Kidney (tissue), 14 donors: ENCODE measurements around the gene TCF25. TPM values are rescaled to one million over a fixed set of nuclear protein-coding genes. Genes with fewer than 3 reads are reported as not detected.

Experiments used
- DNase-seq, 5 donors: peaks; one replicate each; pipeline ENCODE4 v3.0.0-alpha.2; 2013 to 2020
- FAIRE-seq: peaks from 2 replicates; lab custom pipeline; 2012; peaks lifted over from hg19 to GRCh38; lab: Jason Lieb, UNC
- H3K27ac ChIP-seq, 2 donors: one replicate each; pipeline ENCODE4 v1.7.0; 2013; ENCODE audit warnings: low read depth in 2 of 2, low read length in 2 of 2, inconsistent platforms in 1 of 2
- H3K27me3 ChIP-seq: one replicate; pipeline ENCODE4 v1.7.1; 2013; ENCODE audit warnings: low read length, inconsistent platforms; ENCODE audit not compliant: control insufficient read depth, insufficient read depth
- H3K36me3 ChIP-seq, 3 donors: one replicate each; pipeline versions ENCODE4 v1.7.0 to v1.7.1; 2013; ENCODE audit warnings: low read length in 3 of 3, control low read depth in 1 of 3, inconsistent platforms in 1 of 3; ENCODE audit not compliant: insufficient read depth in 3 of 3, control insufficient read depth in 2 of 3
- H3K4me1 ChIP-seq, 3 donors: one replicate each; pipeline versions ENCODE4 v1.7.0 to v1.7.1; 2013; ENCODE audit warnings: low read length in 3 of 3, inconsistent platforms in 1 of 3, low read depth in 1 of 3; ENCODE audit not compliant: control insufficient read depth in 2 of 3, insufficient read depth in 2 of 3
- H3K4me3 ChIP-seq, 3 donors: one replicate each; pipeline versions ENCODE4 v1.7.0 to v1.8.1; 2013; ENCODE audit warnings: low read length in 3 of 3, control low read depth in 1 of 3, inconsistent platforms in 1 of 3
- H3K9ac ChIP-seq, 3 donors: one replicate each; pipeline versions ENCODE4 v1.7.0 to v1.7.1; 2013; ENCODE audit warnings: low read length in 3 of 3, control low read depth in 1 of 3, inconsistent platforms in 1 of 3
- H3K9me3 ChIP-seq, 3 donors: one replicate each; pipeline versions ENCODE4 v1.7.0 to v1.7.1; 2013; ENCODE audit warnings: low read length in 3 of 3, control low read depth in 1 of 3, inconsistent platforms in 1 of 3; ENCODE audit not compliant: control insufficient read depth in 2 of 3, insufficient read depth in 1 of 3
- CTCF ChIP-seq: IDR thresholded peaks from 3 replicates; pipeline ENCODE4 v1.5.1; 2012; ENCODE audit warnings: mild to moderate bottlenecking, moderate library complexity, borderline replicate concordance; ENCODE audit not compliant: insufficient read depth; ENCODE audit errors: extremely low read depth
- intact Hi-C: fragments of 100-400 bp; cut with DNase I; formaldehyde crosslinking; loops from one replicate; pipeline ENCODE4 v1.11.1; 2022
- polyA plus RNA-seq: library from polyadenylated mRNA; stranded (reverse); fragments of 350-450 nt; fragmentation: Illumina TruSeq; extraction: RNeasy Lipid Tissue Mini Kit (QIAGEN cat#74804); gene quantifications from one replicate; pipeline ENCODE4 v1.2.3, GENCODE V29; 2014; ENCODE audit warnings: low read depth, low replicate concordance; ENCODE audit not compliant: insufficient read depth
- total RNA-seq: library from RNA; stranded (reverse); fragmentation: NEBNext Ultra II Directional; extraction: Animal tissue kit (Norgen Biotek cat#: 25700); gene quantifications from one replicate; pipeline ENCODE4 v1.2.1, GENCODE V29; 2021
- donor health status: control.
- donor health status: control.
- donor health status: control.
- donor health status: control.
- donor health status: control.
- donor health status: DM: yes; HTN: yes; CAD: no.
- donor health status: Normal renal cell carcinoma (clear cell type).

TCF25 gene
- total and polyA plus RNA-seq, 2 donors from 2014 or later = 157 to 209 TPM

GRCh38 chr16:89899879-89900481, 26.6 kb downstream of the TCF25 start:
- Histone ChIP-seq H3K9me3 (no peaks in the 10 kb centered on the region), H3K27ac (no peak overlapping the region), H3K9ac (no peak overlapping the region), H3K4me3 (no peak overlapping the region), H3K4me1 (no peaks in the 10 kb centered on the region), H3K36me3 (peaks cover 7 to 34% (median 31%) of the 10 kb centered on the region in 3 donors), H3K27me3 (no peaks in the 10 kb centered on the region)
- intact Hi-C loops = no loop called here
- FAIRE-seq (no peak), DNase-seq (no peak)
- TF ChIP-seq CTCF = no peak

- no peak overlapping the region for H3K9ac ChIP-seq
- DNase-seq (no peak), FAIRE-seq (no peak)
- H3K27me3 ChIP-seq = no peaks in the 10 kb centered on the region
- H3K36me3 ChIP-seq = peaks cover 4 to 31% (median 25%) of the 10 kb centered on the region in 3 donors
- no peaks in the 10 kb centered on the region for H3K4me1 ChIP-seq
- no peak for TF ChIP-seq CTCF
- no peaks in the 10 kb centered on the region for H3K9me3 ChIP-seq
- intact Hi-C loops = no loop called here
- no peak overlapping the region for H3K27ac ChIP-seq
- H3K4me3 ChIP-seq = no peak overlapping the region
Observed at GRCh38 chr16:89900885-89901284, 27.5 kb downstream of the TCF25 start.

- H3K4me1 ChIP-seq = no peaks in the 10 kb centered on the region
- TF ChIP-seq CTCF = no peak
Observed at GRCh38 chr16:89902980-89903379, 29.6 kb downstream of the TCF25 start.

More at GRCh38 chr16:89902980-89903379, 29.6 kb downstream of the TCF25 start:
- no peak for FAIRE-seq
- Histone ChIP-seq H3K9me3 (no peaks in the 10 kb centered on the region), H3K9ac (no peak overlapping the region), H3K27ac (no peak overlapping the region), H3K36me3 (peaks cover 10 to 32% (median 28%) of the 10 kb centered on the region in 3 donors), H3K4me3 (no peak overlapping the region), H3K27me3 (no peaks in the 10 kb centered on the region)
- intact Hi-C loops = no loop called here
- DNase-seq = no peak
